Neural progenitor cell (in vitro differentiated cells): Measurements from ENCODE around the gene COL25A1. TPM values are rescaled to one million over a fixed set of nuclear protein-coding genes. Genes with fewer than 3 reads are reported as not detected.

ENCODE experiments used
- DNase-seq: peaks from one replicate; pipeline ENCODE4 v3.0.0-alpha.2; 2016; ENCODE audit warnings: low spot score
- H2AFZ ChIP-seq: fragments of 200-600 bp; sonication (generic); replicated peaks from 2 replicates; pipeline ENCODE4 v1.6.1; 2016; ENCODE audit warnings: antibody characterized with exemption
- H3F3A ChIP-seq: fragments of 200-600 bp; sonication (generic); 2 replicates; pipeline ENCODE4 v1.6.1; 2016; ENCODE audit warnings: antibody characterized with exemption, low read depth
- H3K27ac ChIP-seq: fragments of 200-600 bp; sonication (generic); 2 replicates; pipeline ENCODE4 v1.5.1; 2016; ENCODE audit warnings: mild to moderate bottlenecking
- H3K27me3 ChIP-seq: fragments of 200-600 bp; sonication (generic); 2 replicates; pipeline ENCODE4 v1.6.1; 2016; ENCODE audit warnings: mild to moderate bottlenecking, moderate library complexity
- H3K36me3 ChIP-seq: fragments of 200-600 bp; sonication (generic); 2 replicates; pipeline ENCODE4 v1.5.1; 2016
- H3K4me1 ChIP-seq: fragments of 200-600 bp; sonication (generic); 2 replicates; pipeline ENCODE4 v1.6.1; 2016; ENCODE audit warnings: mixed run types
- H3K4me2 ChIP-seq: fragments of 200-600 bp; sonication (generic); 2 replicates; pipeline ENCODE4 v1.6.1; 2016
- H3K4me3 ChIP-seq: fragments of 200-600 bp; sonication (generic); 2 replicates; pipeline ENCODE4 v1.5.1; 2016
- H3K79me2 ChIP-seq: fragments of 200-600 bp; sonication (generic); 2 replicates; pipeline ENCODE4 v1.6.1; 2016; ENCODE audit warnings: low read depth
- H3K9ac ChIP-seq: fragments of 200-600 bp; sonication (generic); 2 replicates; pipeline ENCODE4 v1.6.1; 2016
- H3K9me3 ChIP-seq: fragments of 200-600 bp; sonication (generic); 2 replicates; pipeline ENCODE4 v1.5.1; 2016; ENCODE audit warnings: low read depth
- H4K20me1 ChIP-seq: fragments of 200-600 bp; sonication (generic); 2 replicates; pipeline ENCODE4 v1.6.1; 2016; ENCODE audit warnings: low read depth
- H3K27ac Mint-ChIP-seq: 3 replicates; pipeline ENCODE4 v1.8.0; 2021; ENCODE audit warnings: mixed read lengths
- H3K27me3 Mint-ChIP-seq: 2 replicates; pipeline ENCODE4 v1.8.0; 2022; ENCODE audit warnings: low read depth, mild to moderate bottlenecking, inconsistent platforms, moderate library complexity, mixed read lengths; ENCODE audit not compliant: insufficient read depth
- H3K36me3 Mint-ChIP-seq: 3 replicates; pipeline ENCODE4 v1.8.0; 2021; ENCODE audit warnings: mixed read lengths
- H3K4me1 Mint-ChIP-seq: 3 replicates; pipeline ENCODE4 v1.8.0; 2021; ENCODE audit warnings: mixed read lengths
- H3K4me3 Mint-ChIP-seq: 3 replicates; pipeline ENCODE4 v1.8.0; 2021; ENCODE audit warnings: mild to moderate bottlenecking, moderate library complexity, mixed read lengths
- H3K9me3 Mint-ChIP-seq: 3 replicates; pipeline ENCODE4 v1.8.0; 2020; ENCODE audit warnings: mixed read lengths
- EZH2 ChIP-seq: fragments of 200-600 bp; sonication (generic); IDR thresholded peaks from 2 replicates; pipeline ENCODE4 v1.6.1; 2017; ENCODE audit warnings: antibody characterized with exemption, mild to moderate bottlenecking, moderate library complexity
- EZH2phosphoT487 ChIP-seq: fragments of 200-600 bp; sonication (generic); IDR thresholded peaks from 2 replicates; pipeline ENCODE4 v1.6.1; 2017; ENCODE audit warnings: antibody characterized with exemption
- total RNA-seq: library from RNA; depleted of rRNA; stranded (reverse); fragments of >200 nt; gene quantifications from 2 replicates; pipeline ENCODE4 v1.2.3, GENCODE V29; 2015; ENCODE audit warnings: low replicate concordance
- TF ChIP-seq, protein P1 (sequence below): fragments of 200-600 bp; sonication (generic); IDR thresholded peaks from 2 replicates; pipeline ENCODE4 v1.5.1; 2017; ENCODE audit warnings: antibody characterized with exemption, mild to moderate bottlenecking

Gene COL25A1
- total RNA-seq, 1 donor from 2014 or later, result 1.3 TPM

DNA sequence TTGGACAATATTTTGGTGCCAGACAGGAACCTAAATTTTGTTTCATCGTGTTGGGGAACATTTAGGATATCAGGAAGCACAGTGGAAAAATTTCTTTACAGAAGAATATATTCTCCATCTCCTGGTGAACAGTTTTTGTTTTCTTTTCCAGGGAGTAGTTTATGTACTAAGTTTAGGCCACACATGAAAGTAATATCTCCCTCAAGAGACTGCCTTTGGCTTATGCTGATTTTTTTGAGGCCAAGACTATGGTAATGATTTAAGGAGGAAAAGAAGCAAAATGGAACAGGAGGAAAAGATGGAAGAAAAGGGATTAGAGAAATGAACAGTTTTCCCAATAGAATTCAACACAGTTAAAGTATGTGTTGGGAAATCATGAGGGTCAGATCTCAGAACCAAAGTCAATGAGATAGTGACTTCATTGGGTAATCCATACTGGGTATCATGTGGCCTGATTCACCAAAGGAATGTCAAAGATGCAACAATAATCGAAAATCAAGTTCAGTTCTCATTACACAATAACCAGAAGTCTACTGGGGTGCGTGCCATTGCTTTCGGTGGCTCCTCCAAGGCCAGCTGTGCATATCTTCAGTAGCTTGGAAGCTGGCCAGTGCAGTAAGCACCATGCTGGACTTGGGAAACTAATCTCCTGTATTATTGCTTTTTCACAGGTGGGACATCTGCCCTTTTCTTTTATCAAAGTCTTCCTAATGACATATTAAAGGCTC is 234.8 kb downstream of the COL25A1 start:
- Mint-ChIP-seq H3K9me3 (no peaks in the 10 kb centered on the region), H3K4me1 (no peaks in the 10 kb centered on the region), H3K36me3 (no peaks in the 10 kb centered on the region), H3K27me3 (peaks cover 2% of the 10 kb centered on the region), H3K4me3 (no peak overlapping the region), H3K27ac (no peak overlapping the region)
- Histone ChIP-seq H3K9me3 (no peaks in the 10 kb centered on the region), H3K4me2 (no peak overlapping the region), H4K20me1 (no peaks in the 10 kb centered on the region), H3F3A (no peaks in the 10 kb centered on the region), H3K27ac (no peak overlapping the region), H2AFZ (no peak overlapping the region), H3K4me3 (no peak overlapping the region), H3K4me1 (no peaks in the 10 kb centered on the region), H3K9ac (no peak overlapping the region), H3K27me3 (no peaks in the 10 kb centered on the region), H3K36me3 (no peaks in the 10 kb centered on the region), H3K79me2 (no peaks in the 10 kb centered on the region)
- TF ChIP-seq, protein P1, sequence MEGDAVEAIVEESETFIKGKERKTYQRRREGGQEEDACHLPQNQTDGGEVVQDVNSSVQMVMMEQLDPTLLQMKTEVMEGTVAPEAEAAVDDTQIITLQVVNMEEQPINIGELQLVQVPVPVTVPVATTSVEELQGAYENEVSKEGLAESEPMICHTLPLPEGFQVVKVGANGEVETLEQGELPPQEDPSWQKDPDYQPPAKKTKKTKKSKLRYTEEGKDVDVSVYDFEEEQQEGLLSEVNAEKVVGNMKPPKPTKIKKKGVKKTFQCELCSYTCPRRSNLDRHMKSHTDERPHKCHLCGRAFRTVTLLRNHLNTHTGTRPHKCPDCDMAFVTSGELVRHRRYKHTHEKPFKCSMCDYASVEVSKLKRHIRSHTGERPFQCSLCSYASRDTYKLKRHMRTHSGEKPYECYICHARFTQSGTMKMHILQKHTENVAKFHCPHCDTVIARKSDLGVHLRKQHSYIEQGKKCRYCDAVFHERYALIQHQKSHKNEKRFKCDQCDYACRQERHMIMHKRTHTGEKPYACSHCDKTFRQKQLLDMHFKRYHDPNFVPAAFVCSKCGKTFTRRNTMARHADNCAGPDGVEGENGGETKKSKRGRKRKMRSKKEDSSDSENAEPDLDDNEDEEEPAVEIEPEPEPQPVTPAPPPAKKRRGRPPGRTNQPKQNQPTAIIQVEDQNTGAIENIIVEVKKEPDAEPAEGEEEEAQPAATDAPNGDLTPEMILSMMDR, result no peak
- TF ChIP-seq EZH2phosphoT487, result no peak
- no peak for TF ChIP-seq EZH2
- no peak for DNase-seq

DNA sequence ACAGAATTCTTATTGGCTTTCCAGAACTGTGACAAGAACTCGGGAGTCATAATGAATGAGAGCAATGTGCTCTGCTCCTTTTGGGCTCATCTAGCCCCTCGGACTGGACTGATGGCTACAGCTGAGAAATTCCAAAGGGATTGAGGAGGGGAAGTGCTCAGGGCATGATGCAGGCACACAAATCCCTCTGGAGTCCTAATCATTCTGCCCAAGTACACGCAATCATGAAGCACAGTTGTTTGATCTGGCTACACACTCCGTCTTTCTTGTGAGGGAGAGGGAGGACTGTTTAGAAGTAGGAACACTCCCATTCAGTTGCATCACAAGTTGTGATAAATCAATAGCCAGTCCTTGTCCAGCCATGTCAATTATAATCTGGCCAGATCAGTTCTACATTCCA is 237.5 kb downstream of the COL25A1 start:
- peaks cover 2% of the 10 kb centered on the region for H3K27me3 Mint-ChIP-seq
- no peaks in the 10 kb centered on the region for H3K9me3 Mint-ChIP-seq
- no peaks in the 10 kb centered on the region for H3K9me3 ChIP-seq
- no peak overlapping the region for H3K9ac ChIP-seq
- H3F3A ChIP-seq, result no peaks in the 10 kb centered on the region
- H3K79me2 ChIP-seq, result no peaks in the 10 kb centered on the region
- no peak overlapping the region for H2AFZ ChIP-seq
- no peak overlapping the region for H3K27ac Mint-ChIP-seq
- H3K27me3 ChIP-seq, result no peaks in the 10 kb centered on the region
- H3K36me3 ChIP-seq, result no peaks in the 10 kb centered on the region
- TF ChIP-seq EZH2phosphoT487 (no peak), EZH2 (no peak)
- TF ChIP-seq, protein P1, result no peak
- no peak overlapping the region for H3K27ac ChIP-seq
- no peaks in the 10 kb centered on the region for H3K4me1 ChIP-seq
- no peak overlapping the region for H3K4me3 Mint-ChIP-seq
- no peak for DNase-seq
- H3K4me2 ChIP-seq, result no peak overlapping the region
- H3K4me3 ChIP-seq, result no peak overlapping the region
- H3K4me1 Mint-ChIP-seq, result no peaks in the 10 kb centered on the region
- H3K36me3 Mint-ChIP-seq, result no peaks in the 10 kb centered on the region
- no peaks in the 10 kb centered on the region for H4K20me1 ChIP-seq

DNA sequence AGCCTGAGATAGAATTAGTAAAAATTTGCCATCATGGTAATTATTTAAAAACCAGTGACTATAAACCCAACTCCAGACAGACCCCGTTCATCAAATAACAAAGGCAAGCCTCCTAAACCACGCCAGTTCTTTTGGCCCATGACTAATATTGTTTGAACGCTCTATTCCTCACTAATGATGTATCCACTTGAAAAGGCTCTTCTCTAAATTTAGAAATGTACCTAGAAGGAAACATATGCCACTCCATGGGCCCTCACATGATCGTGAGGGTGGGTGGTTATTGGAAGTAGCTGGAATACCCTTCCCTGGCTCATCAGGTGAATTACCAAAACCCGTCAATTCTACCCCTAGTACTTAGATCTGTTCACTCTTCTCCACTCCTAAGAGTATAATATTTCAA is 249.2 kb downstream of the COL25A1 start:
- Histone ChIP-seq H3K4me3 (no peak overlapping the region), H2AFZ (peak overlapping the region; percentile 3), H3K27me3 (no peaks in the 10 kb centered on the region), H3K4me2 (no peak overlapping the region), H3K36me3 (no peaks in the 10 kb centered on the region), H3K27ac (no peak overlapping the region), H3K79me2 (no peaks in the 10 kb centered on the region), H3K9me3 (no peaks in the 10 kb centered on the region), H3K9ac (no peak overlapping the region), H4K20me1 (no peaks in the 10 kb centered on the region), H3K4me1 (no peaks in the 10 kb centered on the region), H3F3A (no peaks in the 10 kb centered on the region)
- H3K4me3 Mint-ChIP-seq, result no peak overlapping the region
- H3K9me3 Mint-ChIP-seq, result no peaks in the 10 kb centered on the region
- H3K4me1 Mint-ChIP-seq, result no peaks in the 10 kb centered on the region
- TF ChIP-seq EZH2, result no peak
- no peak for TF ChIP-seq EZH2phosphoT487
- TF ChIP-seq, protein P1, result no peak
- no peak overlapping the region for H3K27ac Mint-ChIP-seq
- no peak for DNase-seq
- H3K36me3 Mint-ChIP-seq, result no peaks in the 10 kb centered on the region
- no peaks in the 10 kb centered on the region for H3K27me3 Mint-ChIP-seq
